Stimulated activated CD4-positive, alpha-beta T cell treated with anti-CD3 and anti-CD28 coated beads, TNF-alpha, amount 100 ng/mL, for 1 hour (primary cell): ENCODE results near the gene GAB2.

Experiments used
- DNase-seq, 3 donors: peaks; one replicate each; pipeline ENCODE4 v3.0.0-alpha.2; 2020; ENCODE audit warnings: low read depth in 3 of 3, low spot score in 1 of 3

Gene GAB2

DNA sequence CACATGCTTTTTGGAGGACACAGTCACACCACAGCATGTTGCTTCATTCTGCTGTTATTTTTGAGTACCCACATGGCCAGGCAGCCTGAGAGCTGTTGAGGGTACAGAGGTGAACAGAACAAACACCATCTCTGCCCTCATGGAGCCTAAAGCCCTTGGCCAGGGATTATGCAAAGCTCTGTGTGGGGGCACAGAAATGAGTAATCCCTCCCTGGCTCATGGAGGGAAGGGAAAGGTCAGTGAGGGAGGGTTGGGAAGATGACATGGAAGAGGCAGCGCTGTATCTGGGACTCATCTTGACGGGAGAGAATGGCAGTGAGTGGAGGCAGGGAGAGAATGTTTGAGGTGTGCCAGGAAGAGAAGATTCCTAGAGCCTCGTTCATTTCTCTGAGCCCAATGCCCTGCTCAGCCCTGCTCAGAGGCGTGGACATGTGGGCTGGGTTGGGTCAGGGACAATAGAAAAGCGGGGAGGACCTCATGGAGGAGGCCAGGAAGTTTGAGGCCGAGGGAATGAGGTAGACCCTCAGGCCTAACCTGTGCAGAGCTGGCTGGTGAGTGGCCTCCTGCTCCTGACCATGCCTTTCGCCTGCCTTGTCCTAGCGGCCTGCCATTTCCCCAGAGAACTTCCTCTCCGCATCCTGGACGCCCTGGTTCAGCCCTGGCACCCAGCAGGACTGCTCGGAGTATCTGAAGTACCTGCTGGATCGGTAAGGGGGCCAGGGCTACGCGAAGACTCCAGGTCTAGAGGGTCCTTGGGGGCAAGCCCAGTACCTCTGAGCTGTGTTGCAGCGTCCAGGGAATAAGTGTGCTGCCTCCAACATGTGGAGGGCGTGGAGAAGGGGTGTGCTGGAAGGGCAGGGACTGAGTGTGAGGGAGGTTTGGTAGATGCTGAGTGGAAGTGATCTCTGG is 209.1 kb downstream of the GAB2 start:
- DNase-seq: no peak

DNA sequence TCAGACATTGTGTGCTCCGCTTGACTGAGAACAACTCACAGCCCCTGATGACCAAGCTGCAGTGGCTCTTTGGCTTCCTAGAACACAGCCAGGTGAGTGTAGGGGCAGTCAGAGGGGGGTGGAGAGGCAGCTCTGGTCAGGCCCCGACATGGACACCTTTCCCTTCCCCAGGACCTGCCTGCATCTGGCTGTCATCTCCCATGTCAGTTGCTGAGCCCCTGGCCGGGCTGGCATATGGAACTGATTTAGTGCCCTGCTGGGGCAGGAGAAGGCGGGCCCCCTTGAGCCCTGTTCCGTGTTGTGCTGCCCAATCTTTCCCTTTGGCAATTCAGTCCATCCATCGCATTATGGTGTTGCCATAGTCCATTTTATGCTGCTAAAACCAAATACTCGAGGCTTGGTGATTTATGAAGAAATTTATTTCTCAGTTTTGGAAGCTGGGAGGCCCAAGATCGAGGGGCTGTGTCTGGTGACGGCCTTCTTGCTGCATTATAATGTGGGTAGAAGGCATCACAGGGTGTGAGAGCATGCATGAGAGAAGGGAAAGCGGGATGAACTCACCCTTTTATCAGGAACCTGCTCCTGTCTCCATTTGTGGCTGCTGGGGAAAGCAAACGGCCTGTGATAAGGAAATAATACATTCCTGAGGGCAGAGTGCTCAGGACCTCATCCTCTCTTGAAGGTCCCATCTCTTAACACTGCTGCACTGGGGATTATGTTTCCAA is 209.9 kb downstream of the GAB2 start:
- DNase-seq: no peak

DNA sequence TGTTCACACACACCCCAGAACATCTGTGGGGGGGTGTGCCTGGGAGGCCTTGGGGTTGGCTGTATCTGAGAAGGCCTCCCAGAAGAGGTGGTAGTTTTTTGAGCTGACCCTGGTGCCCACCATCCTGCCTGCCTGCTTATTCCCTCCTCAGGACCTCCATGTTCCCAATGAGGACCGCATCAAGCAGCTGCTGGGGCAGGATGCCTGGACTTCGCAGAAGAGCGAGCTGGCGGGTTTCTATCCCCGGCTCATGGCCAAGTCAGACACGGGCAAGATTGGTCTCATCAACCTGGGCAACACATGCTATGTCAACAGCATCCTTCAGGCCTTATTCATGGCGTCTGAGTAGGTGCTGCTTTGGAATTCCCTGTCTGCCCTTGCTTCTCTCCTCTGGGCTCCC is 211.9 kb downstream of the GAB2 start:
- no peak for DNase-seq

DNA sequence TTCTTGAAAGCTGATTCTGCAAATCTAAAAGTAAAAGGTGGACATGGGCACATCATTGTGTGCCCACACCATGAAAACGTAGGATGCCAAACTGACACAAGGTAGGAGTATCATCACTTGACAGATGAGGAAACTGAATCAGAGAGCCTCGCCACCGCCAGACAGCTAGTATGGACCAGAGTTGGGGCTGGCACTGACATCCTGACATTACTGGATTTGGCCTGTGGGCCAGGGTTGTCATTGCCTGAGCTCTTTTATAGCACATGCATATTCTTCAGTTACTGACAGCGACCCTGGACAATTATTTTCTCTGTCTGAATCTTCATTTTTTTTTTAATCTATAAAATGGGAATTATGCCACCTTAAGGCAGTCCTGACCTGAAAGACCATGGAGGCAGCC is 212.4 kb downstream of the GAB2 start:
- no peak for DNase-seq

DNA sequence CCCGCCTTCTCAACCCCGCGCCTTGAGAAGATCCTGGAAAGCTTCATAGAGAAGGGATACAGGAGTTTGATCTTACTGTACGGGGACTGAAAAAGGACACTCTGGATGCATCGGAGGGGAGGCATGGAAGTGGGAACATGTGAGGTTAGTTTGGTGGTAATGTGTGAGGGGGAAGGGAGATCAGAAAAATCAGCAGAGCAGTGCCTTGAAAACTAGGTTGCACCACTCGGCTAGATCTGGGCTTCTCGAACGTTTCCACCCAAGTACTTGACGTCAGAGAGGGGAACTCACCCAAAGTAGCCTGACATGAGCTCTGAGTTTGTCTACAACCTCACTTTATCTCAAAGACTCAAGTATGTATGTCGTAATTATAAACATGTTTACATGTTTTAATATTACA is 214.4 kb downstream of the GAB2 start:
- peak in 2 of 3 donors; percentile 33 to 43 for DNase-seq

DNA sequence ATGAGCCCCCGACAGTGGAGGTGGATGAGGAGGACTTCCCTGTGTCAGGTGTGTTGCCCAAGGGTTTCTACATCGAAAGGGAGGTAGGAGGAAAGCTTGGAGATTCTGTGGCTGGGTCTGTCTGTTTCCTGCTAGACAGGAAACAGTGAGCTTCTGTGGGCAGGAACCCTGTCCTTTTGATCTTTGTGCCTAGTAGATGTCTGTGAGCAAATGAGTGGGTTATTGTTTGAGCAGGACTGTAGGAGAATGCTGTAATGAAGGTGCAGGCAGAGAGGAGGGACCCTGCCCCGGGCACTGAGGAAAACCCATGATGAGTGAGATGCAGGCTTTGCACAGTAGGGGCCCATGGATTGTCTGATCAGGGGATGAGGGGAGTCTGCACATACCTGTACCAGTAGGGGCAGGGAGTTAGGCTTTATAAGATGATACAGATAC is 214.9 kb downstream of the GAB2 start:
- peak in 2 of 3 donors; percentile 34 to 49 for DNase-seq

DNA sequence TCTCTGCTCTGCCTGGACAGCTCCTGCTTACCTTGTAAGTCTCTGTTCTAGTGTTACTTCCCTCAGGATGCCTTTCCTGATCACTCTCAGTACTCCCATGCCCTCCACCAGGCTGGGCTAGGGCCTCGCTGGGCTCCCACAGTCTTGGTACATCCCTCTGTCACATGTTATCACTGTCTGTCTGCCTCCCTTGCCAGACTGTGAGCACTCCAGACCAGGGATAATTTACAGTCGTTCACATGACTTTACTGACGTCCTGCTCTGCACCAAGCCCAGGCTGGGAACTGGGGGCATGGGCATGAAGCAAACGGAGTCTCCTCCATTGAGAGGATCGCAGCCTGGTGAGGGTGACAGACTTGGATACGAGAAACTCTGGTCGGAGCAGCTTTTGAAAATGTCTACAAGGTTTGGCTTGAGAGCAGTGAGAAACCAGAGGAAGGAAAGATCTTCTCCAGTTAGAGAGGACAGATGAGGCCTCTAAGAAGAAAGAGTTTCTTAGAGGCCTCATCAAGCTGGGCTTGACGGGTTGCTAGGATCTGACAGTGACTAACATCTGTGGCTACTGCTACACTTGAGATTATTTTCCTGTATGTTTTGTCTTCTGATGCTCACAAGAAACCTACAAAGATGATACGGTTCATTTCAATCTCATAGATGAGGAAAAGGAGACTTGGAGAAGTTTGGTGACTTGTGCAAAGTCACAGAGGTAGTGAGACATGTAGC is 216.4 kb downstream of the GAB2 start:
- DNase-seq: no peak

DNA sequence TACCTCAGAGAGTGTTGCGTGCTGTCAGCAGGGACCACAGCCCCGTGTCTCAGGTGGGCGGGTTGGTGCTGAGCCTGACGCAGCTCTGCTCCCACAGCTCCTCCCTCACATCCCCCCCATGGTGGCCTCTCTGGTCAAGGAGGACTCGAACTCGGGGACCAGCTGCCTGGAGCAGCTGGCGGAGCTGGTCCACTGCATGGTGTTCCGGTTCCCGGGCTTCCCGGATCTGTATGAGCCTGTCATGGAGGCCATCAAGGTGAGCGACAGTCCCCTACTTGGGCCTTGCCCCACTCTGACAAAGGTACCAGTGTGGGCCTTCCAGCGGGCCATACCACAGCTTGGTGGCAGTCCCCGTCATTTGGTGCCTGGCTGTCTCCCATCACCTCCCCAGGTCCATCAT is 217.1 kb downstream of the GAB2 start:
- no peak for DNase-seq

DNA sequence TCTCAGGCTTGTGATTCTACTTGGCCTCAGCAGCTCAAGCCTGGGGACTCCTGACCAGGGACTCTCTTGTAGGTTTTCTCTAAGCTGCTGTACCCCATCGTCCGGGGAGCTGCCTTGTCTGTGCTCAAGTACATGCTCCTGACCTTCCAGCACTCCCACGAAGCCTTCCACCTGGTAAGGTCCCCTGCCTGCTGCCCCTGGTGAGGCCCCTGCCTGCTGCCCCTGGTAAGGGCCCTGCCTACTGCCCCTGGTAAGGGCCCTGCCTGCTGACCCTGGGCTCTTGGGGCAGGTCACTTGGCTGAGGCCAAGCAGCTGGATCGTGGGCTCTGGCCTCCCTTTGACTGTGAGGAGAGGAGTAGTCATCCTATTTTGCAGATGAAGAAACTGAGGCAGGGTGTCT is 217.6 kb downstream of the GAB2 start:
- DNase-seq: no peak

DNA sequence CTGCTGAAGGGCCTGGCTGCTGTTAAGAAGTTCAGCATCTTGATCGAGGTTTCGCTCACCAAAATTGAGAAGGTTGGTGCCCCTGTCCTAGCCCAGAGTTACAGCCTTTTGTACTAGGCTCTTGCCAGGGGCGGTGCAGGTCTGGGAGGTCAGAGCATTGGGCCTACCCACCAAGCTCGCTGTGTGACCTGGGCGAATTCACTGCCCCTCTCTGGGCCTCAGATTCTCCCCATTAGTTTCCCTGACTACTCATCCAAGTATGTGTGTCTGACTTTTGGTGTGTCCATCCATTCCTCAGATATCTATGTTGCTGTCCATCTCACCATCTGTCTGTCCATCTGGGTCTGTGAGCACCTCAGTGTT is 218.0 kb downstream of the GAB2 start:
- DNase-seq: no peak

DNA sequence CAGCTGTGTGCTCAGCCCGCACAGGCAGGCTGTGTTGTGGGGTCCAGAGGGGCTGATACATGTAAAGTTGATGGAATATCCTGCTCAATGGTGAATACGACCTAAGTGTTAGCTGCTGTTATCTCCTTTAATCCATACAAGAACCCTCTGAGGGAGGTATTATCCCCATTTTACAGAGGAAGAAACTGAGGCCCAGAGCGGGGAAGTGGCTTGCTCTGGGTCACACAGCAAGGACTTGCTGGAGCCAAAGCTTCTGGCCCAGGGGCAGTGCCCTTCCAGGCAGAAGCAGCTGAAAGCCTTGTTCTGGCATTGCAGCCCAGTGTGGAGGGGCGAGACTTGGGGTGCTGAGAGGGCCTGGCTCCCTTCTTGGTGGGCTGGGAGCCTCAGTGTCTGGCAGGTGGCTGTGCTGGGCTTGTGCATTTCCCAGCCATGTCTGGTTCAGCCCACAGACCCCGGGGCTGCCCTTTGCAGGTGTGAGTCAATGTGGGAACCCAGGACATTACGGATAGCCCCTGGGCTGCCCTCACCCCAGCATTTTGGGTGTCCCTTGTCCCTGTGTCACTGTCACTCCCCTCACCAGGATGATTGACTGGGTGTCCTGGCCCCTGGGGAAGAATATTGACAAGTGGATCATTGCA is 218.5 kb downstream of the GAB2 start:
- no peak for DNase-seq

DNA sequence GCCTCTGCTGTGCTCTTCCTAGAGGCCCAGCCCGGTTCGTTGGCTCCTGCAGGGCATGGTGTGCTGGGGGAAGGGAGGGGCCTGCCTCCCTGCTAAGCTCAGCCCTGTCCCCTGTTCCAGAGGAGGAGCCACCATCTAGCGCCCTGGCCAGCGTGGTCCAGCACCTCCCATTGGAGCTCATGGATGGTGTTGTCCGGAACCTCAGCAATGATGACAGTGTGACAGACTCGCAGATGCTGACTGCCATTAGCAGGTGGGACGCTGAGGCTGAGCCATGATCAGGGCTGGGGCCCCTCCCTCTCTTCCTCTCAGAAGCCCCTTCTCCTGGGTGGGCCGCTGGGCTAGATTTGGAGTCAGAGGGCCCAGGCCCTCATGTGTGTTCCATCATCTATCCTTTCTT is 219.8 kb downstream of the GAB2 start:
- DNase-seq: no peak

DNA sequence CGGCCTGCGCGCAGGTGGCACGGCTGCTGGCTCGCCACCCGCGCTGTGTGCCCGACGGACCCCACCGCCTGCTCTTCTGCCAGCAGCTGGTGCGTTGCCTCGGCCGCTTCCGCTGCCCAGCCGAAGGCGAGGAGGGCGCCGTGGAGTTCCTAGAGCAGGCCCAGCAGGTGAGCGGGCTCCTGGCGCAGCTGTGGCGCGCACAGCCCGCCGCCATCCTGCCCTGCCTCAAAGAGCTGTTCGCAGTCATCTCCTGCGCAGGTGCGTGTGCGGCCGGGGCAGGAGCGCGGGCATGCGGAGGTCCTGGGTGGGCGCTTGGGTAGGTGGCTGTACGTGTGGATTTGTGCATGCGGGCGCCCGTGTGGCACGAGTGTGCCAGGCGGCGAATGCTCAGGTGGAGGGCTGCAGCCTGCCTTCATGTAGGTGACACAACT is 220.9 kb downstream of the GAB2 start:
- DNase-seq: no peak

DNA sequence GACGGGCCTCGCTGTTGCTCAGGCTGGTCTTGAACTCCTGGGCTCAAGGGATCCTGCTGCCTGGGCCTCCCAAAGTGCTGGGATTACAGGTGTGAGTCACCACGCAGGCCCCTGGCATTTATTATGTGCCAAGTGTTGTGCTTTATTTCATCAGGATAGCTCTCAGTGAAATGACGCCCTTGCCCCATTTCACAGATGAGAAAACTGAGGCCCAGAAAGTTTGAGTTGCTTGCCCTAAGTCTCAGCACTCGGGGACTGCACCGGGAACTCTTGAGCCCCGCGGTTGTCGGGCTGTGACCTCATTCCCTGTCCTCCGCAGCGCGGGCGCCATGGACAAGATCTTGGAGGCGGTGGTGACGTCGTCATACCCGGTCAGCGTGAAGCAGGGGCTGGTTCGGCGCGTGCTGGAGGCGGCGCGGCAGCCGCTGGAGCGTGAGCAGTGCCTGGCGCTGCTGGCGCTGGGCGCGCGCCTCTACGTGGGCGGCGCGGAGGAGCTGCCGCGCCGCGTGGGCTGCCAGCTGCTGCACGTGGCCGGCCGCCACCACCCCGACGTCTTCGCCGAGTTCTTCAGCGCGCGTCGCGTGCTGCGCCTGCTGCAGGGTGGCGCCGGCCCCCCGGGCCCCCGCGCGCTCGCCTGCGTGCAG is 221.6 kb downstream of the GAB2 start:
- no peak for DNase-seq

DNA sequence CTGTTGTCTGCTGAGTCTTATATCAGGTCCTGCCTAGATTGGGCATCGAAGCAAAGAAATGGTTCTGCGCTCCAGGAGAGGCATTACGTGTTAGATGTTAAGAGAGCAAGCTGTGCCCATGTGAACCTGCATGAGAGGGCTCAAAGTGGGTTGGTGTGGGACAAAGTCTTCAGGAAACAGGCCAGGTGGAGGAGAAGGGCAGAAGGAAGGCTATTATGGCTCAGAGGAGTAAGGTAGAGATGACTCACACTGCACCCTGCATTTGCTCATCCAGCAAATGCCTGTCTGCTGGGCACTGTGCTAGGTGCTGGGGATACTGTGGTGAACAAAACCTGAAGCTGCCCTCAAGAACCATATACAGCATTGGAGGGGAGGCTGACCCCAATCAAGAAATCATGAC is 223.1 kb downstream of the GAB2 start:
- DNase-seq: no peak

DNA sequence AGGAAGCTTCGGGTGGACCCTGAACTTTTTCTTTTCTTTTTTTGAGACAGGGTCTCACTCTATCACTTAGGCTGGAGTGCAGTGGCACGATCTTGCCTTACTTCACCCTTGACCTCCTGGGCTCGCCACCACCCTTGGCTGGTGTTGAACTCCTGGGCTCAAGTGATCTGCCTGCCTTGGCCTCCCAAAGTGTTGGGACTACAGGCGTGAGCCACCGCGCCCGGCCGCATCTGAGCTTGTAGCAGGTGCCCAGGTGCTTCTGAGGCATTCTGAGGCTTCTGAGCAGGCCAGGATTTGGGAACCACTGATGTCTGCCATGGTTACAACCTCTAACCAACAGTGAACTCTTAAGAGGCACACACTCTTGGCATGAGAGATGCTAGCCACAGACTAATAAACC is 223.8 kb downstream of the GAB2 start:
- no peak for DNase-seq

DNA sequence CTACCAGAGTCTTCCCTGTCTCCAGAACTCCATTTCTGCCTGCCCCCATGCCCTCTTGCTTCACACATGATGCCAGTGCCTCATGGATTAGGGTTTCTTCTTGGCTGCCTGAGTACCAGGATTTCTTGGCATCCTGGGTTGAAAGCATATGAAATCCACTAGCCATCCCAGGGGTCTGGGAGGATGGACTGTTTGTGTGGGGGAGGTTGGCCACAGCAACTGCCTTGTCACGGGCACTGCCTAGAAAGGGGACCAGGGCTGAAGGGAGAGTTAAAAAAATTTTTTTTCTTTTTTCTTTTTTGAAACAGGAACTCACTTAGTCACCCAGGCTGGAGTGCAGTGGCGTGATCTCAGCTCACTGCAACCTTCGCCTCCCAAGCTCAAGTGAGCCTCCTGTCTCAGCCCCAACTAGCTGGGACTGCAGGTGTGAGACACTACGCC is 224.7 kb downstream of the GAB2 start:
- peak in 1 of 3 donors; percentile 12 for DNase-seq

DNA sequence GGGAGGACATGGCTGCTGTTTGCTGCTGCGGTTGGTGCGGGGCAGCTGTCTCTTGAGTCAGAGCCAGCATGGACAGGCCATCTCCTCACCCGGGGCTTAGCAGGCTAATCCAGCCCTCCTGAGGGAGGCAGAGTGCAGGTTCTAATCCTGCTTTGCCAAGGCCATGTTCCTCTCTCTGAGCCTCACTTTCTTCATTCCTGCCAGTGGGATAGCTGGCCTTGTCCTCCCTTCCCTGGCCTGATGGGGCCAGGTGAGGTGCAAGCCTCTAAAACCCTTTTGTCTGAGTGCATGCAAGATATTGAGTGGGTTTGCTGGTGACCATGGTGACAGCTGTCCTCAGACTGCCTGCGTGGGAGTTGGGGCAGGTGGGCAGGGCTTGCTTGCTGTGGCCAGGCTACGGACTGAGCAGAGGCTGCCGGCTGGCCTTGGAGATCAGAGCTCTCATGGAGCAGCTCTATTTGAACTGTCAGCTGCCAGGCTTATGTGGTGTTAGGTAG is 225.3 kb downstream of the GAB2 start:
- DNase-seq: no peak

DNA sequence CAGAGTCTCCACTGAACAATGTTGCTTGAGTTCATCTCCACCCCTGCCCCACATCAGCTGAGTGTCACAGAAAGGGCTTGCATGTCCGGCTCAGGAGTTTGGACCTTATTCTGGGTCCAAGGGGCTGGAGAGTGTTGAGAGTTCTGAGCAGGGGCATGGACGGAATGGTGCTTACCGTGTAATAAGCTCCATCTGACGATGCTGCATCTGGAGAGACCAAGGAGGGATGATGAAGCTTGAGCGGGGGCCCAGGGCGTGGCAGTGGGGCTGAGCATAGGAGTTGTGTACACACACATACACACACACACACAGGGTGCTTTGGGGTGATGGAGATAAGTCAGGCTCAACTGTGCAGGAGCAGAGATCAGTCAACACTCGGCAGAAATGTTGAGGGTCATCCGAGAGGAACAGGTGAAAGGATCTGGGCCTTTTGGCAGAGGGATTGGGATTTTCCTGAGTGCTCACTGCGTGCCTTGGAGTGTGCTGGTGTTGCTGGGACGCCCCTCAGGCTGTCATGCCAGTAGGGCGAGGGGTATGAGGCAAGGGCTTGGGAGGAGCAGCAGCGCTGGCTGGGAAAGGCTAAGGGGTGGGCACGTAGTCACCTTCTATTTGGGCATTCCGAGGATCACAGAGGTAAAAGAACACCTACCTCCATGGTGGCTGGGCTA is 226.6 kb downstream of the GAB2 start:
- no peak for DNase-seq

DNA sequence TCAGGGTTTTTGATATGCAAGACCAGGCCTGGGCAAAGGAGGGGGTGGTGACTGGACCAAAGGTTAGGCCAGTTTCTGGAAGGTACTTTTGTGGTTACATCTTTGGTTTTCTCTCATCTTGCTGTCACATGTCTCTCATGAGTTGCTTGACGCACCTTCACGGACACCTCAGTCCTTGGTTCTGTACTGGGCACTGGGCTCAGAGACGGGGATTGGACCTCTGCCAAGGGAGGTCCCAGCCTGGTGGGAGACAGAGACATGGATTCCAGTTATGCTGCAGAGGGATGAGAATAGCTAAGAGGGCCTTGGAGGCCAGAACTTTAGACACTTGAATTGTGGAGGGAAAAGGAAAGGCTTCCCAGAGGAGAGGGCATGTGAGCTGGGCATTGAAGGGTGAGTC is 227.2 kb downstream of the GAB2 start:
- DNase-seq: no peak
